HL-60 (cell line): ENCODE measurements around the gene KCNV2.

Source experiments
- DNase-seq, 2 experiments: peaks; one replicate each; pipeline ENCODE4 v3.0.0-alpha.2; 2010 to 2020; ENCODE audit warnings: low read depth in 1 of 2, low spot score in 1 of 2
- H3K27ac ChIP-seq: fragments of 250-450 bp; sonication (Bioruptor Pico); replicated peaks from 2 replicates; pipeline ENCODE4 v1.5.1; 2020; ENCODE audit warnings: mild to moderate bottlenecking, moderate library complexity
- H3K27me3 ChIP-seq: fragments of 250-450 bp; sonication (Bioruptor Pico); 2 replicates; pipeline ENCODE4 v1.5.1; 2021; ENCODE audit warnings: mild to moderate bottlenecking, moderate library complexity; ENCODE audit not compliant: insufficient read depth, poor library complexity, severe bottlenecking
- H3K4me3 ChIP-seq: replicated peaks from 2 replicates; pipeline ENCODE4 v1.5.1; 2011; ENCODE audit warnings: mild to moderate bottlenecking, control low read depth, low read length; ENCODE audit not compliant: insufficient read depth
- CTCF ChIP-seq: IDR thresholded peaks from one replicate; pipeline ENCODE4 v1.5.1; 2011; ENCODE audit warnings: low read length, control low read depth, inconsistent platforms; ENCODE audit not compliant: insufficient read depth
- GABPA ChIP-seq: IDR thresholded peaks from 2 replicates; pipeline ENCODE4 v1.6.1; 2012; ENCODE audit warnings: low read depth
- POLR2AphosphoS5 ChIP-seq: IDR thresholded peaks from 2 replicates; pipeline ENCODE4 v1.6.1; 2012; ENCODE audit warnings: low read depth
- REST ChIP-seq: IDR thresholded peaks from 2 replicates; pipeline ENCODE4 v1.6.1; 2012; ENCODE audit warnings: low read depth; ENCODE audit not compliant: insufficient replicate concordance
- SPI1 ChIP-seq: IDR thresholded peaks from 2 replicates; pipeline ENCODE4 v1.6.1; 2012; ENCODE audit warnings: low read depth, mild to moderate bottlenecking, borderline replicate concordance

The KCNV2 gene

GRCh38 chr9:2718001-2718697 is 839 bp downstream of the KCNV2 start:
- DNase-seq: no peak
- no peak for TF ChIP-seq SPI1
- Histone ChIP-seq H3K4me3 (no peak overlapping the region), H3K27ac (no peak overlapping the region), H3K27me3 (no peaks in the 10 kb centered on the region)

- TF ChIP-seq GABPA (no peak), SPI1 (no peak), POLR2AphosphoS5 (no peak)
- no peak for DNase-seq
- no peak overlapping the region for H3K27ac ChIP-seq
These were observed 1.4 kb downstream of the KCNV2 start for GRCh38 chr9:2718698-2719033.

GRCh38 chr9:2720179-2720654 is 2.9 kb downstream of the KCNV2 start:
- no peak for TF ChIP-seq POLR2AphosphoS5
- TF ChIP-seq CTCF: no peak
- TF ChIP-seq REST: no peak
- TF ChIP-seq SPI1: no peak
- TF ChIP-seq GABPA: no peak
- H3K27me3 ChIP-seq: no peaks in the 10 kb centered on the region
- no peak overlapping the region for H3K27ac ChIP-seq
- no peak overlapping the region for H3K4me3 ChIP-seq
- DNase-seq: no peak

More at GRCh38 chr9:2718698-2719033, 1.4 kb downstream of the KCNV2 start:
- no peak overlapping the region for H3K4me3 ChIP-seq
- H3K27me3 ChIP-seq: no peaks in the 10 kb centered on the region

- DNase-seq: no peak
These were observed 5.4 kb downstream of the KCNV2 start for GRCh38 chr9:2722715-2723114.

More at GRCh38 chr9:2722715-2723114, 5.4 kb downstream of the KCNV2 start:
- H3K27ac ChIP-seq: no peak overlapping the region
- no peak overlapping the region for H3K4me3 ChIP-seq
- TF ChIP-seq REST (no peak), CTCF (no peak), GABPA (no peak)
- H3K27me3 ChIP-seq: no peaks in the 10 kb centered on the region
